ENCODE data around the gene IFIT2.
"Not testable (repeated sequence)": the region's sequence is repeated elsewhere in the genome, so short reads cannot be mapped to it uniquely, and the experiment has no call there.

Gene IFIT2, protein sequence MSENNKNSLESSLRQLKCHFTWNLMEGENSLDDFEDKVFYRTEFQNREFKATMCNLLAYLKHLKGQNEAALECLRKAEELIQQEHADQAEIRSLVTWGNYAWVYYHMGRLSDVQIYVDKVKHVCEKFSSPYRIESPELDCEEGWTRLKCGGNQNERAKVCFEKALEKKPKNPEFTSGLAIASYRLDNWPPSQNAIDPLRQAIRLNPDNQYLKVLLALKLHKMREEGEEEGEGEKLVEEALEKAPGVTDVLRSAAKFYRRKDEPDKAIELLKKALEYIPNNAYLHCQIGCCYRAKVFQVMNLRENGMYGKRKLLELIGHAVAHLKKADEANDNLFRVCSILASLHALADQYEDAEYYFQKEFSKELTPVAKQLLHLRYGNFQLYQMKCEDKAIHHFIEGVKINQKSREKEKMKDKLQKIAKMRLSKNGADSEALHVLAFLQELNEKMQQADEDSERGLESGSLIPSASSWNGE

DNA sequence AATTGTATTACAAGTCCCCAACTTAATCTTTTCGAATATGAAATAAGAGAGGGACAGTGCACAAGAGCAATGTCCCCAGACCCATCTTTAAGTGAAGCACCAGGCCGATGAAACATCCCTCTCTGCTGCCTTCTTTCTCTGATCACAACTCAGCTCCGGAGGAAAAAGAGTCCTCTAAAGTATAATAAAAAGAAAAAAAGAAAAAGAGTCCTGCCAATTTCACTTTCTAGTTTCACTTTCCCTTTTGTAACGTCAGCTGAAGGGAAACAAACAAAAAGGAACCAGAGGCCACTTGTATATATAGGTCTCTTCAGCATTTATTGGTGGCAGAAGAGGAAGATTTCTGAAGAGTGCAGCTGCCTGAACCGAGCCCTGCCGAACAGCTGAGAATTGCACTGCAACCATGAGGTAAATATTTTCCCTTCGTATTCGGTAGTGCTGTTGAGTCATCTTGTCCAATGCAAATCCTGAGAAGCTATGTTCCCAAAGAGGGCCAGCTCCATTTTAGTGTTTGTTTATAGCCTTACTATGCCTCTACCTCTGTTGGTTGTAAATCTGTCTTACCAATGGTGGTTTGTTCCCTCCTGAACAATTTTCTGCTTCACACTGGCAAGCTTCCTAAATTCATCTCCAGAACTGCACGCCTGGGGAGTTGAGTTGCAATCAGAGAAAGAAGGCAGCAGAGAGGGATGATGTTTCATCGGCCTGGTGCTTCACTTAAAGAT lies at the start of gene IFIT2:
IFIT2 (plus strand) TSS at position 326 of the 725 bp plus-strand sequence; CDS start at position 404, 78 bp downstream.
- peak; percentile 62 for DNase-seq

DNA sequence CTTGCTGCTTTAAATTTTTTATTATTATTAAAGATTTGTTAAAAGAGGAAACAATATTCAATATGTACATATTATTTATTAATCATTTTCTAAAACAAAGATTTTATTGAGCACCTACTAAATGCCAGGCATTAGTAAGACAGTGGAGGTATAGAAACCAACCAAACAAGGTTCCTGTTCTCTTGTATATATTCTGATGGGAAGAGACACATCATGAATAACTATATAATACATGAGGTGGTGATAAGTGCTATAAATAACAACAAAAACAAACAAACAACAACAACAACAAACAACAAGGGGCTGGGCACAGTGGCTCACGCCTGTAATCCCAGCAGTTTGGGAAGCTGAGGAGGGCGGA lies 49.6 kb upstream of the IFIT2 start:
- no peak for DNase-seq

DNA sequence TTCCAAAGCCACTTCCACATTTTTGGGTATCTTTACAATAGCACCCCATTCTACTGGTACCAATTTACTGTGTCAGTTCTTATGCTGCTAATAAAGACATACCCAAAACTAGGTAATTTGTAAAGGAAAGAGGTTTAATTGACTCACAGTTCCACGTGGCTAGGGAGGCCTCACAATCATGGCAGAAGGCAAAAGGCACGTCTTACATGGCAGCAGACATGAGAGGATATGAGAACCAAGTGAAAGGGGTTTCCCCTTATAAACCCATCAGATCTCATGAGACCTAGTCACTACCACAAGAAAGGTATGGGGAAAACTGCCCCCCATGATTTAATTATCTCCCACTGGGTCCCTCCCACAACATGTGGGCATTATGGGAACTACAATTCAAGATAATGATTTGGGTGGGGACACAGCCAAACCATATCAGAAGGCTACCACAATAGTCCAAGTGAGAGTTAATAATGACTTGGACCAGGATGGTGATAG lies 46.7 kb upstream of the IFIT2 start:
- not testable (repeated sequence) for DNase-seq

DNA sequence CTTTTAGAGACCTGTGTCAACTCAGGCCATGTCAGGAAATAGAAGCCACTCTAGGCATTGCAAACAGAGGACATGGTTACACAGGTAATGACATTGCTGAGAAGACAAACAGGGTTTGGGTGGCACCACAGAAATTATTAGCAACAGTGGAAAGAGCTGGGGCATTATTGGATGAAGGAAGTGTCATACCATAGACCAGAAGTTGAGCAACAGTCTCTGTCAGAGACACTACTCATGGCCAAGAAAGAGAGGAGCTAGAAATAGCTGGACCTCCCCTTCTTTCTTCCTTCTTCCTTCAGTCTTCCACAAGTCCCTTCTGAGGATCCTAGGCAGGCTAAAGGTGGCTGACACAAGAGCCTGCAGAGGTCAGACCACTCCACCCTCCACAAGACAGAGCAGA lies 46.1 kb upstream of the IFIT2 start:
- no peak for DNase-seq

DNA sequence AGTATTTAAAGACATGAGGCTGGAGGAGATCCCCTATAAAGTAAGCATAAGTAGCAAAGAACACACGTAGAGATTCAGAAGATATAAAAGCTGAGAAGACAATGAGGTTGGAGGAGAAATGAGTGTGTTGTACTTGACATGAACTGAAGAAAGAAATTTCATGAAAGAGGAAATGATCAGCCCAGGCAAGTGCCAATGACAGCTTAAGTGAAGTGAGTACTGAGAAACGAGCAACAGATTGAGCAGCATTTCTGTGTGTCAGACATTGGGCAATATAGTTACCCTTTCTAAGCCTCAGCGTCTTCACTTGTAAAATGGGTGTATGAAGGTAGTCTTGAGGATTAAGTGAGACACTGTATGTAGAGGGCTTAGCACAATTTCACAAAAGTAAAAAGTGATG lies 45.5 kb upstream of the IFIT2 start:
- DNase-seq, result no peak

DNA sequence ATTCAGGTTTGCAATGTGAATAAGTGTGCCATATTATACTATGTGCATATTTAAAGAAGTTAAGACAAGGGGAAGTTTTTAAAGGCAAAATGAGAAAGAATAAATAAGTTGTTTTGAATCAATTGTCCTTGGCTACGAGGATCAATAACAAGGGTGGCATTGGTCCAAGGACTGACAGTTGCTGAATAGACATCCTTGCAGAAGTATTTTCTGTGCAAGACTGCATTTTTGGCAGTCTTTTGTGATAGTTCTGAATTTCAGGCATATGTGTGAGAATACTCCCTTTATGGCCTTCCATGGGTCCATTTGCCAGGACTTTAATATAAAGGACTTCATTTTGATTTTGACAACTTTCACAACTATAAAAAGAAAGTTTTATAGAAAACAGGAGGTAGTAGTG lies 44.9 kb upstream of the IFIT2 start:
- DNase-seq, result no peak

DNA sequence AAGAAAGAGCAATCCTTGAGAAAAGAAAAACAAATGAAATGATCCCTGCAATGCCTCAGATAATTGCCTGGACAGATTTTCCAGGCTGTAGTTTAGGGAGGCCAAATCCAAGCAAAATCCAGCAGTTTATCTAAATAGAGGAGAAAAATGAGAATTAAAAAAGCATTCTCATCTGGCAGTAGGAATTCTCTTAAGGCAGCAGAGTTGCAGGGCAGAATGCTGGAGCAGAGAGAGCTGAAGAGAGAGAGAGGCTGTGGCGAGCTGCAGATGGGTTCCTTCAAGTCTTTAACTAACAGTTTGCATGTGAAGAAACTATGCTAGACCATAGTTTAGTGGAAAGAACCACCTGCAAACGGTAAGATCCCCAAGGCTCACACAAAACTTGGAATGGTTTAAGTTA lies 44.3 kb upstream of the IFIT2 start:
- no peak for DNase-seq

DNA sequence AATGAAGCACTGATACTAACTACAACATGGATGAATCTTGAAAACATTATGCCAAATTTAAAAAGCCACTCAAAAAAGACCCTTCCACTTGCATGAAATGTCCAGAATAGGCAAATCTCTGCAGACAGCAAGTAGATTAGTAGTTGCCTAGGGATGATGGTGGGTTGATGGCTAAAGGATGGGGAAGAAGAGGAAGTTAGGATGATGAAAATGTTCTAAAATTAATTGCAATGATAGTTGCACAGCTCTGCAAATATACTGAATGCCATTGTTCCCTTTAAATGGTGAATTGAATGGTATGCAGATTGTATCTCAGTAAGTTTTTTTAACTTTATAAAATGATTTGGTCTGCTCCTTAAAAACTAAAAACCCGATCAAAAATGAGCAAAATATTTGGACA lies 43.0 kb upstream of the IFIT2 start:
- DNase-seq, result no peak

DNA sequence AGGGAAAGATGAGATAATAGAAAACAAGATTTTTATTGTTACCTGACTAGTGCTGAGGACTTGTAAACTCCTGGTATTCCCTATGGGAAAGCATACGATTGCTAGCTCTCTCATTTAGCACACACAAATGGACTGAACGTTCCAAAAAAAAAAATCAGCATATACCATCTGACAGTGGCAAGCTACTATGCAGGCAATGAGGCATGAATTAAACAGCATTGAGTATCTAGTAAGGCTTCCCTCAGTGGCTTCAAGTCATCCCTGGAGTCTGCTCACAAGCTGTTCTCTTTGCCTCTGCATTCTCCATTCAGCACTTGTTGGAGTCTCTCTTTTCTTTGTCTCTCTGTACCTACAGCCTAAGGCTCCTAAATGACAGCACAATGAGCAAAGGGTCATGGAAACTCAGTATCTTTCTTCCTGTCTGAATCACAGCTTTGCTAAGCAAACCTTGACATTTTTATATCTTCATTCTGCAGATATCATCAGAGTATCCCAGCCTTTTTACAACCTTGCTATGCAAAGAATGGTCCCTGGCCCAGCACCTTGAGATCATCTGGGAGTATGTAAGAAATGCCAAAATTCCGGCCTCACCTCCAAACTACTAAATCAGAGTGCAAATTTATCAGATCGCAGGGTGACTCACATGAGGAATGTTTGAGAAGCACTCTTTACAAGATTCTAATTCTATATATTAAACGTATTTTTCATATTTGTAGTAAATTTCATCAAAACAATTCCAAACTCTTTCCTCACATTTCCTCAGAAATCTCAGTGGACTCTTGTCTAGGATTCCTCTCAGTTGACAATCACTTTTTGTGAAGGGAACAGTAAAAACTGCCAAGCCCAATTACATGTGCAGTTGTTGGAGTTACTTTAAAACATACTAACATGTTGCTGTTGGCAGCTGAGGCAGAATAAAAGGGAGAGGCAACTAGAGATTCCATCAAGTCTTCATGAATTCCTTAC lies 39.5 kb upstream of the IFIT2 start:
- no peak for DNase-seq

DNA sequence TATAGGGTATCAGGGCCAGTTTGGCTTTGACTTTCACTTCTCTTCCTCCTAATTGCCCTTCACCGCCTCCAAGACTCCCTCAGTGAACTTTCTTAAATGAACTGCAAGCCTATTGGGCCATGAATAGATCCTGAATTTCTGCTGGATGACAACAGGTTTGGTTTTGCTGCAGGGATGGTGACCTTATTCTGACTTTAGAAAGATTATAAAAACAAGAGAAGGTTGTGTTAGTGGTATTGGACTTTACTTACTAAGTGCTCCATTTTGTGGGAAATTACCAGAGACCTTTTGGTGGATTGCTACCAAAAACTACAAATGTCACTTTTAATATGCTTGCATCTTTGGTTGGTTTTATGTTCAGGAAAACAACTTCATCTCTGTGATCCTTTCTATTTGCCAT lies 38.8 kb upstream of the IFIT2 start:
- DNase-seq, result no peak

DNA sequence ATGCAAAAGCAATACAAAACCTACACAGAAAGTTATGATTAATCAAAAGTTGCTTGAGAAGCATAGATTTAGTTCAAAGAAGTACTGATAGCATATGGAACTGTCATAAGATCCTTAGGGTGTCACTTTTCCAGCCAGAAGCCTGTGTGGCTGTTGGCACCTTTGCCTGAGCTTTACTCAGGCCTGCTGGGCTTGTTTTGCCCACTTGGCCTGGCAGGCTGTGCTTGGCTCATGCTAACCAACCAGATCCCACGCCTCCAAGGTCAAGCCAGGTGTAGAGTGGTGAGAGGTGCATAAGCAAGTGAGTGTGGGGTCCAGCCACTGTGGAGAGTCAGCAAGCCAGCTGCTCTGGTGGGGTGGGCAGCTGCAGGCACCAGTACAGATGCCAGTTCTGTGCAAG lies 38.3 kb upstream of the IFIT2 start:
- DNase-seq, result no peak

DNA sequence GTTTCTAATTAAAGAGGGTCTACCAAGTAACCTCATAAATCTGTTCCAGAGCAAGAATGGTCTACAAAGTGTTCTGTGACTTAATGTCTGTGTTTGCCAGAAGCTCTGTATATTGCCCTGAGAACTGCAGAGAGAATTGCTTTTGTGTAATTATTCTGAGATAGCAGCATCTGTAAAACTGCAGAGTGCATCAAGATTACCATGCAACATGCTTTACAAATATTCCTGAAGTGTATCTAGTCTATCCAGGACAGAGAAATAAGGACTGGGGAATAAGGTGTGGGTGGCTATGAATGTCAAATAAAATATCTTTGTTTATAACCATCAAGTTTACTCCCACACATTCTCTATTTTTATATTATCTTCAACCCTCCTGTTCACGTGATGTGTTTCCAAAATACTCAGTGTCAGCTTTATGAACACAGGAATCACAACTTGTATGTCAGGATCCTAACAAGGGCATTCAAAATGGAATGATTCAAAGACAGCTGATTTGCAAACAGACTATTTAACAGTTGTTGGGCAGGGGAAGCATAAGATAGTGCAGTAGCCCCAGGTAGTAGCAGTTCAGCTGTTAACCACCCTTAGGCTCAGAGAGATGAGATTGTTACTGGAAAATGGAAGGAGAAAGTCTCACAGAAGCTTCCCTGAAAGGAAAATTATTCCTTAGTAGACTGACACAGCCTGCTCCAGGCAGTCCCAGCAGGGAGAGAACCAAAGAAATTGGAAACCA lies 35.0 kb upstream of the IFIT2 start:
- DNase-seq, result no peak

DNA sequence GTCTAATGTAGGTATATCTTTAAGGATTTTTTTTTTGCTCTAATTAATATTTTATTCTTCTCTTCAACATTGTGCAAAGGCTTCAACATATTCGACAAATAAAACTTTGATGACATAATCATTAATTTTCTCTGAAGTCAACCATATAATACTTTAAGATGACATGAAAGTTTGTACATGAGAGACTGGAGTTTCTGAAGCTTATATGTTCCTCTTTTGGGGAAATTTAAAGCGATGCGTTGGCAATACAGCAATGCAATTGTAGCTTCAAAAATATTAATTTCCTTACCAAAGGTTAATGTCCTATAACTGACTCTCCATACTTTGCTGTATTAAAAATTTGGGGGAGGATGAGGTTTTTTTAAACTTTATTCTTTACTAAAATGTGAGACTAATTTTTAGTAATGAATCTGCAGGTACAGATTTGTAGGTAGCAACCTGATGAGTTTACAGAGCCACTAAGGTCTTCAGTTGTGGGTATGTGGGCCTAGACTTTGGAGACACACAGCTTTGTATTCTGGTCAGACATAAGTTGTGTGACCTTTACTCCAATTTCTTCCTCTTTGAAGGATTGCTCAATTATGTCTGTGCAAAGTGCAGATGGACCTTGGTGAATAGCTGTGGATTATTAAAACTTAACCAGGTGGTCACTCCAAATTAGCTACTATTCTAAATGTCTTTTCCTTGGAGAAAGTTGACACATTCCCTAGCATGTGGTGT lies 32.3 kb upstream of the IFIT2 start:
- no peak for DNase-seq

DNA sequence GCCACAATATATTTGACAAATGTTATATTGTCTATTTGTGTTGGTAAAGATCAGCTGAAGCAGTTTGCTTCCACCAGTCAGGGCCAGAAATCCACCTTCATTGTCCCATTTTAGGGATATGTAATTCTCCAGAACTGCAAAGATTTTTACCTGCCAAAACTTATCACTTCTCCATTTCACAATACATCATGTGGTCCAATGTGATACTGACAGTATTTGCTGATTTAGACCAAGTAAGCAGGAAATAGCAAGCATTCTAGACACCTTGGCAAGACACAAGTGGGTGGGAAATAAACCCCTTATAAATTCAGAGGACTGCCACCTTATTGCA lies 31.7 kb upstream of the IFIT2 start:
- DNase-seq, result no peak

DNA sequence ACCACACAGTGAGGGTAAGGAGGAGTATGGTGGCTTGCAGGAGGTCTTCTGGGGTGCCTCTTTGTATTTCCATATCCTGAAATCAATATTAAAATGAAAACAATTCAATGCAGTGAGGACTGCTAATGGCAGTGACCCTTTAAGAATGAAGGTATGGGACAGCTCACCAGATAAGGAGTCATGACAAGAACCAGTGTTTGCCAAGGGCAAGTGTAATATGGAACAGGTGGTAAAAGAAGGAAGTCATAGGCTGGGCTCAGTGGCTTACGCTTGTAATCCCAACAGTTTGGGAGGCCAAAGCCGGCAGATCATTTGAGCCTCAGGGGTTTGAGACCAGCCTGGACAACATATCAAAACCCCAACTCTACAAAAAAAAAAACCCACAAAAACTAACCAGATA lies 30.3 kb upstream of the IFIT2 start:
- DNase-seq, result no peak

DNA sequence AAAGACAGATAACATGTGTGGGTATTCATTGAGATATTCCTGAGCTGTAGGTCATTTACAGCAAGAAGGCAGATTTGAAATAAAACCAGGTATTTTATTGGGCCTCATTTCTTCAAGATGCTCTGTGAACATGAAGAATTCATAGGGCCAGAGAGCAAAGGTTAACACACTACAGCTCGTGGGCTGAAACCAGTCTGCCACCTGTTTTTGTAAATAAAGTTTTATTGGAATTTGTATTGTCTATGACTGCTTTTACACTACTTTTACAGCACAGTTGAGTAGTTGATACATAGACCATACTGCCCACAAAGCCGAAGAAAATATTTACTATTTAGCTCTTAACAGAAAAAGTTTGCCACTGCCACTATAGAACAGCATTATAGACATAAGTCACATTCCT lies 28.2 kb upstream of the IFIT2 start:
- DNase-seq, result no peak

DNA sequence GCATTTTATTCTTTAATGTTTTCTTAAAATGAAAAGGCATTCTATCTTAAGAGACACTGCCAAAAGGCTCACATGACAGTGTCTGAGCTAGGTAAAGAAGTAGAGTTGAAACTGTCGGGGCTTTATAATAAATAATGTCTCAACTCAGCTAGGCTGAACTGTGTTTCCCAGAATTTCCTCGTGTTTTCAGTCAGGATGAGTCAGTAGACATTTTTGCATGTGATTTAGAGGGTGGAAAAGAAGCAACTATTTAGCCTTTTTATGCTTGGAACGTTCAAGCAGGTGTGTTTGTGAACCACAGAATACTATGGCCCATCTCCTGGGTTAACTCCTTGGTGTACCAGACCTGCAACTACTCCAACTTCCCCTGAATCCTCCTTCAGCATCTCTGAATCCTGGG lies 26.9 kb upstream of the IFIT2 start:
- DNase-seq, result no peak

DNA sequence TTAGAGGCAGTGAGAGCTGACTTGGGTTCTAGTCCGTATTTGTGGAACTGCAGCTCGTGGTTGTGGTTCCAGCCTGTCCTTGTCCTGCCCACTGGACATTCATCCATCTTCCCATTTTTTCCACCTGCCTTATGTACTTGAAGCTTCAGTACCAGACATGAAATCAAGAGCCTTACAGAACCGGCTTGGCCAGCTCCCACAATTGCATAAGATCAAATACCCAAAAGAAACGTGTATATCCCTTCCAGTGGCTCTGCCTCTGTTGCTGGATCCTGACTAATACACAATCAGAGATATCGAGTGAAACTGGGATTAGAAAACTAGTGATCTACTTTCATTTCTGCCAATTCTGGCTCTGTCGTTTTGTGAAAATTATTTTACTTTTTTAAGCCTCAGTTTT lies 26.5 kb upstream of the IFIT2 start:
- DNase-seq, result no peak

DNA sequence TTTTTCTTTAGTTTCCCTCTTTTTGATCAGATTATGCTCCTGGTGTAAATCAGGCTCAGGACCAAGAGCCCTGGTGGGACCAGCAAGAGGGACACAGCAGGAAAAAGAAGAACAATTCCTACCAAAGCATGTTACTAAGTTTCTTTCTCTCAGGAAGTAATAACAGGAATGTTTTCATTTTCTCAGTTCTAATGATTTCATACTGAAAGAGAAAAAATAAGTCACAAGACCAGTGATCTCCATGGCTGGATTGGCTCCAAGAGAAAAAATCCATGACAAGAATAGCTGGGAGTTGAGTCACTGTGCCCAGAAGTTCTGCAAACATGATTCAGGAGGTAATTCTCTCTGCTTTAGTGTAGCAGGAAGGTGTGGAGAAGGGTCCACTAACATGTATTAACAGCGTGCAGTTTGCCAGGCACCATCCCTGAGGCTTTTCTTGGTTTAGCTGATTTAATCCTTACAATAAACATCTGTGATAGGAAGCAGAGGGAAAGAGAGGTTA lies 23.8 kb upstream of the IFIT2 start:
- no peak for DNase-seq

DNA sequence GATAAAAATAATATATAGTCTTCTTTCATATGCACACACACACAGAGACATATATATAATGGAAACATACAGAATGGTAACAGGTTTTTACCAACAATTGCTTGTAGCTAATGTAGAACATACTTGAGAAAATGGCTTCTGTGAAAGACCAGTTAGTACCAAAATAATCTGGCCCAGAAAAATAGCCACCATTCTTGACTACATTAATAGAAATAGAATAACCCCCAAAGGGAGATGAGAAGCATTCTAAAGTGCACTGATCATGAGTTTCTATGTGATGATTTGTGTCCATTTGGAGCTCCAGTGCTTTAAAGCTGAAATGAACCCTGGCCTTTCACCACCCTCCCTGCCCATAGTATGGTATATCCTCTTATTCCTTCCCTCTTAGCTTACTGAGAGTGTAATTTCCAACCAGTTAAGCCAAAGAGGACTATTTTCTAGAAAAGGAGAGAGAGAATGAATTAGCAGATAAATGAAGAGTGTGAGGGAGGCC lies 22.9 kb upstream of the IFIT2 start:
- DNase-seq, result no peak

DNA sequence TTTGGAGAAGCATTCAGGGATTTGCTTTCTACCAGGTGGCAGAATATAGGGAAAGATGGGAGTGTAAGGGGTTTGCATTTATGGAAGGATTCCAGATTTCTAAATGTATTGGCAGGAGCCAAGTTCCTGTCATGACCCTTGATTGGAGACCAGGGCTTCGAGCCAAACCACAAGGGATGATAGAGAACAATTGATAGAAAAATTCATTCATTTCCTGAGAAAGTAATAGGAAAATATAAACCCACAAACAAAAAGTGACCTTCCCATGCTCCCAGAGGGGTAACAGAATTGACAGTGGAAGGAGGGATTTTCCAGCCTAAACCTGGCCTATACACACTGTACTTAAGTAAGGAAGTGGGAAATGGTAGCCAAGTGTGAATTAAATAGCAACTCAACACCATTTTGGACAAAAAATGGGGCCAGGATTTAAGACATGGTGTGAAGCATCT lies 22.4 kb upstream of the IFIT2 start:
- DNase-seq, result peak; percentile 69
